ENCODE data around the gene GRID1. TPM values are rescaled to one million over a fixed set of nuclear protein-coding genes. Genes with fewer than 3 reads are reported as not detected.
A peak's percentile ranks its signal among the peaks of the same experiment; 100 is the strongest.

Gene GRID1
- total and polyA plus RNA-seq, 9 of the 15 experiments (the other 6 are each of a cell fraction or from before 2014, with no cell fraction given), result 0.01 to 7.2 (median 1.2) TPM

DNA sequence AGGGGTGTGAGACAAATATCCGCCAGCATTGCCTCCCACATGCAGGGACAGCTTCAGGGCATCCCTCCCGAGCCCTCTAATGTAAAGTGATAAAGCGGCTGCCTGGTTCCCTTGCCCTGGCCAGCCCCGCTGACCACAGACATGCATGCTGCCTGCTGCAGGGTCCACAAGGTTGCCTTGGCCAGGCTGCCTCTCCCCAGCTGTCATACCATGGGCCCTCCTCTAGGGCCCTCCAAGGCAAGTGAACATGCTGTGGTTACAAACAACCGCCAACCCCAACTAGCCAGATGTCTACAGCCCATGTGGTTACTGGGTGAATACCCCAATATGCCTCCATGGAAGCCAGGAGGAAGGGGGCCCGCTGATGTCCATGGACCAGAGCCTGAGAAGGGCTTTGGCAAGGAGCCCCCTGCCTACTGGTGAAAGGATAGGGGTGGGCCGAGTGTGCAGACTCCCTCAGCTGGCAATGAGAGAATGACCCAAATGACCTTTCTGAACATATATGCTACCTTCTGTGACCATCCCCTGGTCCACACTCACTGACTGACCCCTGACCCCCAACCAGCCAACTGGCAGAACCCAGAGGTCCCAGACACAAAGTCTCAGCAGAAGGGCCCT, 37.4 kb downstream of the GRID1 start:
- no peak for DNase-seq (ENCODE audit: extremely low read depth in 1 of 4, low spot score in 3 of 4)
- H4K20me1 ChIP-seq (replicated peaks; ENCODE audit: control insufficient read depth, insufficient read depth, low read length), result no peaks in the 10 kb centered on the region
- no peaks in the 10 kb centered on the region for H3K79me2 ChIP-seq (ENCODE audit: control insufficient read depth, insufficient read depth, low read length)
- no peak overlapping the region for H3K4me2 ChIP-seq (ENCODE audit: insufficient read depth, low read length)
- peak; percentile 42; the same call in 2 of the 3 replicates for ATAC-seq
- 2% methylated on average over 7 of the region's 7 CpGs for WGBS (ENCODE audit: insufficient coverage, low coverage, missing lambda C conversion rate)
- TF ChIP-seq ZEB2 (IDR thresholded peaks at IDR 0.05), result no peak
- TF ChIP-seq ZNF239 (CRISPR knock-in tag; IDR thresholded peaks at IDR 0.05), result no peak
- no peak for TF ChIP-seq ZC3H11A (IDR thresholded peaks at IDR 0.05; ENCODE audit: low read depth, low read length)
- TF ChIP-seq ZBTB5 (IDR thresholded peaks at IDR 0.05), result no peak
- TF ChIP-seq, protein P1, sequence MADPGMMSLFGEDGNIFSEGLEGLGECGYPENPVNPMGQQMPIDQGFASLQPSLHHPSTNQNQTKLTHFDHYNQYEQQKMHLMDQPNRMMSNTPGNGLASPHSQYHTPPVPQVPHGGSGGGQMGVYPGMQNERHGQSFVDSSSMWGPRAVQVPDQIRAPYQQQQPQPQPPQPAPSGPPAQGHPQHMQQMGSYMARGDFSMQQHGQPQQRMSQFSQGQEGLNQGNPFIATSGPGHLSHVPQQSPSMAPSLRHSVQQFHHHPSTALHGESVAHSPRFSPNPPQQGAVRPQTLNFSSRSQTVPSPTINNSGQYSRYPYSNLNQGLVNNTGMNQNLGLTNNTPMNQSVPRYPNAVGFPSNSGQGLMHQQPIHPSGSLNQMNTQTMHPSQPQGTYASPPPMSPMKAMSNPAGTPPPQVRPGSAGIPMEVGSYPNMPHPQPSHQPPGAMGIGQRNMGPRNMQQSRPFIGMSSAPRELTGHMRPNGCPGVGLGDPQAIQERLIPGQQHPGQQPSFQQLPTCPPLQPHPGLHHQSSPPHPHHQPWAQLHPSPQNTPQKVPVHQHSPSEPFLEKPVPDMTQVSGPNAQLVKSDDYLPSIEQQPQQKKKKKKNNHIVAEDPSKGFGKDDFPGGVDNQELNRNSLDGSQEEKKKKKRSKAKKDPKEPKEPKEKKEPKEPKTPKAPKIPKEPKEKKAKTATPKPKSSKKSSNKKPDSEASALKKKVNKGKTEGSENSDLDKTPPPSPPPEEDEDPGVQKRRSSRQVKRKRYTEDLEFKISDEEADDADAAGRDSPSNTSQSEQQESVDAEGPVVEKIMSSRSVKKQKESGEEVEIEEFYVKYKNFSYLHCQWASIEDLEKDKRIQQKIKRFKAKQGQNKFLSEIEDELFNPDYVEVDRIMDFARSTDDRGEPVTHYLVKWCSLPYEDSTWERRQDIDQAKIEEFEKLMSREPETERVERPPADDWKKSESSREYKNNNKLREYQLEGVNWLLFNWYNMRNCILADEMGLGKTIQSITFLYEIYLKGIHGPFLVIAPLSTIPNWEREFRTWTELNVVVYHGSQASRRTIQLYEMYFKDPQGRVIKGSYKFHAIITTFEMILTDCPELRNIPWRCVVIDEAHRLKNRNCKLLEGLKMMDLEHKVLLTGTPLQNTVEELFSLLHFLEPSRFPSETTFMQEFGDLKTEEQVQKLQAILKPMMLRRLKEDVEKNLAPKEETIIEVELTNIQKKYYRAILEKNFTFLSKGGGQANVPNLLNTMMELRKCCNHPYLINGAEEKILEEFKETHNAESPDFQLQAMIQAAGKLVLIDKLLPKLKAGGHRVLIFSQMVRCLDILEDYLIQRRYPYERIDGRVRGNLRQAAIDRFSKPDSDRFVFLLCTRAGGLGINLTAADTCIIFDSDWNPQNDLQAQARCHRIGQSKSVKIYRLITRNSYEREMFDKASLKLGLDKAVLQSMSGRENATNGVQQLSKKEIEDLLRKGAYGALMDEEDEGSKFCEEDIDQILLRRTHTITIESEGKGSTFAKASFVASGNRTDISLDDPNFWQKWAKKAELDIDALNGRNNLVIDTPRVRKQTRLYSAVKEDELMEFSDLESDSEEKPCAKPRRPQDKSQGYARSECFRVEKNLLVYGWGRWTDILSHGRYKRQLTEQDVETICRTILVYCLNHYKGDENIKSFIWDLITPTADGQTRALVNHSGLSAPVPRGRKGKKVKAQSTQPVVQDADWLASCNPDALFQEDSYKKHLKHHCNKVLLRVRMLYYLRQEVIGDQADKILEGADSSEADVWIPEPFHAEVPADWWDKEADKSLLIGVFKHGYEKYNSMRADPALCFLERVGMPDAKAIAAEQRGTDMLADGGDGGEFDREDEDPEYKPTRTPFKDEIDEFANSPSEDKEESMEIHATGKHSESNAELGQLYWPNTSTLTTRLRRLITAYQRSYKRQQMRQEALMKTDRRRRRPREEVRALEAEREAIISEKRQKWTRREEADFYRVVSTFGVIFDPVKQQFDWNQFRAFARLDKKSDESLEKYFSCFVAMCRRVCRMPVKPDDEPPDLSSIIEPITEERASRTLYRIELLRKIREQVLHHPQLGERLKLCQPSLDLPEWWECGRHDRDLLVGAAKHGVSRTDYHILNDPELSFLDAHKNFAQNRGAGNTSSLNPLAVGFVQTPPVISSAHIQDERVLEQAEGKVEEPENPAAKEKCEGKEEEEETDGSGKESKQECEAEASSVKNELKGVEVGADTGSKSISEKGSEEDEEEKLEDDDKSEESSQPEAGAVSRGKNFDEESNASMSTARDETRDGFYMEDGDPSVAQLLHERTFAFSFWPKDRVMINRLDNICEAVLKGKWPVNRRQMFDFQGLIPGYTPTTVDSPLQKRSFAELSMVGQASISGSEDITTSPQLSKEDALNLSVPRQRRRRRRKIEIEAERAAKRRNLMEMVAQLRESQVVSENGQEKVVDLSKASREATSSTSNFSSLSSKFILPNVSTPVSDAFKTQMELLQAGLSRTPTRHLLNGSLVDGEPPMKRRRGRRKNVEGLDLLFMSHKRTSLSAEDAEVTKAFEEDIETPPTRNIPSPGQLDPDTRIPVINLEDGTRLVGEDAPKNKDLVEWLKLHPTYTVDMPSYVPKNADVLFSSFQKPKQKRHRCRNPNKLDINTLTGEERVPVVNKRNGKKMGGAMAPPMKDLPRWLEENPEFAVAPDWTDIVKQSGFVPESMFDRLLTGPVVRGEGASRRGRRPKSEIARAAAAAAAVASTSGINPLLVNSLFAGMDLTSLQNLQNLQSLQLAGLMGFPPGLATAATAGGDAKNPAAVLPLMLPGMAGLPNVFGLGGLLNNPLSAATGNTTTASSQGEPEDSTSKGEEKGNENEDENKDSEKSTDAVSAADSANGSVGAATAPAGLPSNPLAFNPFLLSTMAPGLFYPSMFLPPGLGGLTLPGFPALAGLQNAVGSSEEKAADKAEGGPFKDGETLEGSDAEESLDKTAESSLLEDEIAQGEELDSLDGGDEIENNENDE (IDR thresholded peaks at IDR 0.05; ENCODE audit: low read depth, low read length), result no peak
- no peak for TF ChIP-seq SIX5 (IDR thresholded peaks at IDR 0.05; ENCODE audit: borderline replicate concordance in 1 of 2, insufficient read depth in 1 of 2, low read depth in 1 of 2, low read length in 2 of 2)
- TF ChIP-seq ZNF57 (CRISPR knock-in tag; IDR thresholded peaks at IDR 0.05), result no peak
- no peak for TF ChIP-seq IFI16 (CRISPR knock-in tag; IDR thresholded peaks at IDR 0.05)
- TF ChIP-seq HNRNPUL1 (IDR thresholded peaks at IDR 0.05; ENCODE audit: low read length), result no peak
- TF ChIP-seq TRIM24 (IDR thresholded peaks at IDR 0.05), result no peak
- no peak for TF ChIP-seq TCF3 (CRISPR knock-in tag; IDR thresholded peaks at IDR 0.05)
- H3K9ac ChIP-seq (ENCODE audit: insufficient read depth in 1 of 2, low read depth in 2 of 2, low read length in 2 of 2), result no peak overlapping the region
- H3K27ac ChIP-seq (ENCODE audit: extremely low read depth, low read depth, low read length), result no peak overlapping the region
- H3K9me3 ChIP-seq (replicated peaks; ENCODE audit: control insufficient read depth, insufficient read depth, low read depth, low read length), result no peaks in the 10 kb centered on the region
- H3K9me1 ChIP-seq (ENCODE audit: control insufficient read depth, insufficient read depth, low read length), result no peaks in the 10 kb centered on the region
- ChIA-PET CTCF (ENCODE audit: low intra/inter-chr PET ratio) (no interaction called here), POLR2A (no interaction called here)
- no peak overlapping the region for H3K4me3 ChIP-seq
- BruUV-seq (replicated peaks), result no TSS peak
- in situ Hi-C loops (cut with MboI) (no loop called here), intact Hi-C loops (cut with micrococcal nuclease) (no loop called here)
- no peaks in the 10 kb centered on the region for H3K36me3 ChIP-seq (ENCODE audit: control insufficient read depth, insufficient read depth, low read length)
- no peaks in the 10 kb centered on the region; a peak in 2 of 5 replicates for H3K27me3 ChIP-seq (ENCODE audit: control insufficient read depth in 2 of 2, insufficient read depth in 2 of 2, low read length in 2 of 2)
- H3K4me1 ChIP-seq (replicated peaks in 1 of 2; ENCODE audit: control insufficient read depth in 2 of 2, insufficient read depth in 2 of 2, low read length in 2 of 2), result no peaks in the 10 kb centered on the region
- FAIRE-seq, result no peak
- no peak overlapping the region for H2AFZ ChIP-seq (ENCODE audit: low read depth, low read length)
